Skeletal muscle satellite cell (primary cell): ENCODE results near the gene ASB10.

Experiments used
- H3K27me3 ChIP-seq: 2 replicates; pipeline ENCODE4 v1.7.0; 2013; ENCODE audit warnings: low read length; ENCODE audit not compliant: control insufficient read depth, insufficient read depth
- H3K36me3 ChIP-seq: 2 replicates; pipeline ENCODE4 v1.7.0; 2013; ENCODE audit warnings: mild to moderate bottlenecking, control low read depth, low read length; ENCODE audit not compliant: insufficient read depth
- H3K4me1 ChIP-seq: 2 replicates; pipeline ENCODE4 v1.7.0; 2013; ENCODE audit warnings: low read length; ENCODE audit not compliant: control insufficient read depth, insufficient read depth
- H3K4me2 ChIP-seq: 2 replicates; pipeline ENCODE4 v1.7.0; 2013; ENCODE audit warnings: mild to moderate bottlenecking, low read length
- H3K4me3 ChIP-seq: 2 replicates; pipeline ENCODE4 v1.7.0; 2013; ENCODE audit warnings: low read length
- H3K9ac ChIP-seq: 2 replicates; pipeline ENCODE4 v1.7.0; 2013; ENCODE audit warnings: mild to moderate bottlenecking, low read depth, low read length, moderate library complexity
- H3K9me3 ChIP-seq: replicated peaks from 2 replicates; pipeline ENCODE4 v1.7.0; 2013; ENCODE audit warnings: mild to moderate bottlenecking, control low read depth, low read length

ASB10 gene

DNA sequence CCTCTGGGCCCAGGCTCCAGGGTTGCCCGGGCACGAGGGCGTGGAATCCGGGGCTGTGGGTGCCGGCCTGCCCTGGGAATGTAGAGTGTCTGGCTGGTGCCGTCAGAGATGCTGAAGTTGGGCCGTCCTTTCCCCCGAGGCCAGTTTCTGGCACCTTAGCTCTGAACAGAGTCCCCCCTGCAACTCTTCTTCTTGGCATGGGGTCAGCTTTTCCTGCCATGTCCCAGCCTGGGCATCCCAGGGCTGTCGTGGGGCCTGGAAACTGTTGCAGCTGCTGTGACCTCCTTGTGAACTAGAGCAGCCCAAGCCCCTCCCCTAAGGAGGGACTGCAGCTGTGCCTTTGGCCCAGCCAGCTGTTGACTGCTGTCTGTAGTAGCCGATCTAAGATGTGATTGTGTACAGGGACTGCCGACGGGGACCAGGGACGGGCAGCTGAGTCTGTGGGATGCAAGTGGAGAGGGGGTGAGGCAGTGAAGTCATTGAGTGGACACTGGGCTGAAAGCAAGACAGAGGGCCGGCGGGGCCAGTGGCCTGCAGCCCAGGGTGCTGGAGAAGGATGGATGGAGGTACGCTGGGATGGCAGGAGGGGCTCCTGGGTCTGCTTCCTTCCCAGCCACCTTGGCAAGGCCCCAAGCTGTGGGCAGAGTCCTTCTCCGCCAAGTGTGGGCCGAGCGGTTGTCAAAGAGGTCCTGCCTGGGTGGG is 55.3 kb downstream of the ASB10 start:
- no peaks in the 10 kb centered on the region for H3K9me3 ChIP-seq
- H3K4me3 ChIP-seq, result no peak overlapping the region
- H3K27me3 ChIP-seq, result no peaks in the 10 kb centered on the region
- H3K4me1 ChIP-seq, result peaks cover 6% of the 10 kb centered on the region
- no peak overlapping the region for H3K4me2 ChIP-seq
- H3K9ac ChIP-seq, result no peak overlapping the region
- H3K36me3 ChIP-seq, result peaks cover 82% of the 10 kb centered on the region

GRCh38 chr7:151131224-151131591 is 55.8 kb downstream of the ASB10 start:
- Histone ChIP-seq H3K36me3 (peaks cover 76% of the 10 kb centered on the region), H3K4me1 (peaks cover 6% of the 10 kb centered on the region), H3K9ac (no peak overlapping the region), H3K4me2 (no peak overlapping the region), H3K9me3 (no peaks in the 10 kb centered on the region), H3K4me3 (no peak overlapping the region), H3K27me3 (no peaks in the 10 kb centered on the region)

- peaks cover 6% of the 10 kb centered on the region for H3K4me1 ChIP-seq
- H3K27me3 ChIP-seq, result no peaks in the 10 kb centered on the region
- H3K9ac ChIP-seq, result no peak overlapping the region
- no peak overlapping the region for H3K4me3 ChIP-seq
- H3K4me2 ChIP-seq, result no peak overlapping the region
- peaks cover 72% of the 10 kb centered on the region for H3K36me3 ChIP-seq
- H3K9me3 ChIP-seq, result no peaks in the 10 kb centered on the region
Observed at GRCh38 chr7:151130741-151131157, 56.3 kb downstream of the ASB10 start.

DNA sequence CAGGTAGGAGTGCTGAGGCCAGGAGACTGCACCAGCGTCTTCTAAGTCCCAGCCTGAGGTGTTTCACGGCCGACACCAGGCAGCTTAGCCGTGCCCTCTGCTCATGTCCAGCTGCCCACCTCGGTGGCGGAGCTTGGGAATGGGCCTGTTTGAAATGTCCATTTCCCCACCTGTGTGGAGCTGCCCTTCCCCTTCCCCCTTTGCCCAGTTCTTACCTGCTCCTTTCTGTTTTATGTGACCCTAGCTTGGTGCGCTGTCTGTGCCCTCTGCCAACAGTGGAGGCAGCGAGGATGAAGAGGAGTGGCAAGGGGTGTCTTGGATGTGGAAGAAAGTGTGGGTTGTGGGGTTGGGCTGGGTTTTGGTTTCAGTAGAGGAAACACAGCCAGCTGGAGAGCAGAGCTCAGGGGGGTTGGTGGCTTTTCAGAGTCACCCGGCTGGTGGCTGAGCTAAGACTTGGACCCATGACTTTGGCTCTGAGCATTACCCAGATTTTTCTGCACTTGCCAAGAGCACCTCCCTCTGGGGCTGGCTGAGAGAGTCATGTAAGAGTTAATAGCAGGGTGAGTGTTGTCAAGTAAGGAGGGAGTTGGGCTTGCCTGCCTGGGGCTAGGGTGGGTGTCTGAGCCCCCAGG is 57.0 kb downstream of the ASB10 start:
- Histone ChIP-seq H3K4me1 (peaks cover 13% of the 10 kb centered on the region), H3K4me3 (no peak overlapping the region), H3K9ac (no peak overlapping the region), H3K9me3 (no peaks in the 10 kb centered on the region), H3K4me2 (no peak overlapping the region), H3K27me3 (no peaks in the 10 kb centered on the region), H3K36me3 (peaks cover 66% of the 10 kb centered on the region)

- Histone ChIP-seq H3K4me2 (no peak overlapping the region), H3K9ac (no peak overlapping the region), H3K4me1 (peaks cover 13% of the 10 kb centered on the region), H3K27me3 (no peaks in the 10 kb centered on the region), H3K36me3 (peaks cover 67% of the 10 kb centered on the region), H3K9me3 (no peaks in the 10 kb centered on the region), H3K4me3 (no peak overlapping the region)
Observed at GRCh38 chr7:151129117-151129959, 57.7 kb downstream of the ASB10 start.

DNA sequence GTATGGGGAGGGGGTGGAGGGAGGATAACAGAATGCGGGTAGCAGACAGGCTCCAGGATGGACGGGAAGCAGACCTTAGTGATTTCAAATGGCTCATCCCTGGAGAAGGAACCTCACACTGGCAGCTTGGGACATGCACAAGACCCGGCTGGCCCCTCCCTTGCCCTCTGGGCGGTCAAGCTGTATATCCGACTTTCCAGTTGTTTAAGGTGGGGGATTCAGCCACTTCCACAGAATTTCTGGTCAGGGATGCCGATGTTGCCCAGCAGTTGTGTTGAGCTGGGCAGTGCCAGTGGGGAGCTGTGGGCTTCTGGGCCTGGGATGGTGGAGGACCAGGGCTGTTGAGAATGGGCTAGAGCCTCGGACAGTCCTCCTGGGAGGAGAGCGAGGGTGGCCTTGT is 58.3 kb downstream of the ASB10 start:
- peaks cover 65% of the 10 kb centered on the region for H3K36me3 ChIP-seq
- peaks cover 13% of the 10 kb centered on the region for H3K4me1 ChIP-seq
- H3K4me3 ChIP-seq, result no peak overlapping the region
- H3K9ac ChIP-seq, result no peak overlapping the region
- no peak overlapping the region for H3K4me2 ChIP-seq
- H3K9me3 ChIP-seq, result no peaks in the 10 kb centered on the region
- H3K27me3 ChIP-seq, result no peaks in the 10 kb centered on the region

- Histone ChIP-seq H3K4me1 (peaks cover 13% of the 10 kb centered on the region), H3K9ac (no peak overlapping the region), H3K27me3 (no peaks in the 10 kb centered on the region), H3K4me2 (no peak overlapping the region), H3K9me3 (no peaks in the 10 kb centered on the region), H3K4me3 (no peak overlapping the region), H3K36me3 (peaks cover 68% of the 10 kb centered on the region)
Observed at GRCh38 chr7:151128144-151128543, 58.9 kb downstream of the ASB10 start.

DNA sequence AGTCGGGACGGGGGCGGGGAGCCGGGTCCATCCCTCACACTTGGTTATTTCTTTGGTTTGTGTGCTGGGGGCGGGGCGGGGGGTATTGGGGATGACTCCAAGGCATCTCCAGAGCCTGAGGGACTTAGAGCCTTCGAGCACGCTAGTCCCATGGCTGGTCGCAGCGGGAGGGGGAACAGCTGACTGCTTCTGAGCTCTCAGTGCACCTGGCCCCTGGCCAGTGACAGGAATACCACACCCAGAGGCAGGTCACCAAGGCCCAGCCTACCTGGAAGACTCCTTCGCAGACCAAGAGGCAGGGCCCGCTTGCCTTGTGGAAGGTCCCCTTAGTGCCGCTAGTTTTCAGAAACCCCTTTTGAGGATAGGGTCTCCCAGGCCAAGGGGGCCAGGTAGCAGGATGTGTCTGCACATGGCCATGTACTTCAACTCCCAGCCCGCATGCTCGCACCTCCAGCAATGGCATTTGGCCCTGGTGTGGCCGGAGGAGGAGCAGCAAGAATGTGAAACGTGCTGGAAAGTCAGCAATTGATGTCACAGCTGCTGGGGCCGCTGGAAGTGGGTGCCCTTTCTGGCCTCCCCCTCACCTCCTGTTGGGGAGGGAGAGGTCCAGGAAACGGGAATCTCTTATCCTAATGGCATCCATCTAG is 60.4 kb downstream of the ASB10 start:
- peaks cover 12% of the 10 kb centered on the region for H3K4me1 ChIP-seq
- no peaks in the 10 kb centered on the region for H3K9me3 ChIP-seq
- H3K27me3 ChIP-seq, result no peaks in the 10 kb centered on the region
- H3K4me3 ChIP-seq, result no peak overlapping the region
- H3K4me2 ChIP-seq, result no peak overlapping the region
- H3K36me3 ChIP-seq, result peaks cover 68% of the 10 kb centered on the region
- no peak overlapping the region for H3K9ac ChIP-seq

DNA sequence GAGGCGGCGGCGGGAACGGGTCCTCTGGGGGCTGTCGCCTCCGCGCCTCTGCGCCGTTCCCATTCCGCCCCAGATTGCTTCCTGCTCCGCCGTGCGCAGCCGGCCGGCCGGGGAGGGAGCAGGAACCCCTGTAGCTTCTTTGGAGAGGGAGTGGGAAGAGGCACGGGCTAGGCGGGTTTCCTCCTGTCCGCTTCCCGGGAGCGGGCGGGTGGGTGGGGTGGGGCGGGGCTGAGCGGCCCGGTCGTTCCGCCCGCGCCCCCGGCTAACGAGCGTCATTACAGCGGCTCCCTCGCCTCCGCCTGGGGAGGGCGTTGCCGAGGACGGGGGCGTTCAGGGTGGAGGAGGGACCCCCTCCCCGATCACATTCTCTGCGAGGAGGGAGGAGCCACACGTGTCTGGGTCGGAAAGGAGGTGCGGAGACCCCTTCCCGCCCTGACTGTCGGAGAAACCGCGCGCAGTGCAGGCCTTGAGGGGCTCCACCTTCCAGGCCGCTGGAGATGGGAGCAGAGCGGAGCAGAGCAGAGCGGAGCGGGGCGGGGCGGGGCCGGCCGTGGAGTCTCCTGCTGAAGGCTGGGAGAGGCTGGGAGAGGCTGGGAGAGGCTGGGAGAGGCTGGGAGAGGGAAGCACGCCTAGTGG is 61.1 kb downstream of the ASB10 start:
- Histone ChIP-seq H3K27me3 (no peaks in the 10 kb centered on the region), H3K4me3 (peak overlapping the region; percentile 42), H3K4me1 (peaks cover 7% of the 10 kb centered on the region), H3K4me2 (peak overlapping the region; percentile 77), H3K9me3 (no peaks in the 10 kb centered on the region), H3K9ac (no peak overlapping the region), H3K36me3 (peaks cover 68% of the 10 kb centered on the region)
